ENCODE measurements around the gene SYNE4.

DNA sequence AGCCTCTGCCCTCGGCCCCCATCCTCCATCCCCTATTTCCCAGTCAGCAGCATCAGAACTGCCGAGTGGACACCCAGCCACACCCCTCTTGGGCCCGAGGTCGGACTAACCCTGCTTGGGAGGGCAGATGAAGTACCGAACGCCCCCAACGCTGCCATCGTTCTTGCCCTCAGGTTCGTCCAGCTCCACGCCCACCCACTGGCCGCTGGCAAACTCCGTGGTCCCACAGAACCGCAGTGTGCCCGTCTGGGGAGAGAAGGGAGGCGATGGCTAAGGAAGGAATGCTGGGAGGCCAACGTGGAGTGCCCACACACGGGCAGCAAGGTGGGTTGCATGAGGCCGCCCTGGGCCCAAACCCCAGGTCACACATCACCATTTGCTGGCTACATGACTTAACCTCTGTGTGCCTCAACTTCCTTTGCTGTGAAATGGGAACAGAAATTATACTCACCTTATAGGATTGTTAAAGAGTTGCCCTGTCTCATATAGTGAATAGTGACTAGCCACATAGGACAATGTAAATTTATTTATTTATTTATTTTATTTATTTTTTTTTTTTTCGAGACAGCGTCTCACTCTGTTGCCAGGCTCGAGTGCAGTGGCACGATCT lies 10.6 kb upstream of the SYNE4 start:
- no peak for TF ChIP-seq POLR2A (IDR thresholded peaks at IDR 0.05)
- TF ChIP-seq, protein P1, sequence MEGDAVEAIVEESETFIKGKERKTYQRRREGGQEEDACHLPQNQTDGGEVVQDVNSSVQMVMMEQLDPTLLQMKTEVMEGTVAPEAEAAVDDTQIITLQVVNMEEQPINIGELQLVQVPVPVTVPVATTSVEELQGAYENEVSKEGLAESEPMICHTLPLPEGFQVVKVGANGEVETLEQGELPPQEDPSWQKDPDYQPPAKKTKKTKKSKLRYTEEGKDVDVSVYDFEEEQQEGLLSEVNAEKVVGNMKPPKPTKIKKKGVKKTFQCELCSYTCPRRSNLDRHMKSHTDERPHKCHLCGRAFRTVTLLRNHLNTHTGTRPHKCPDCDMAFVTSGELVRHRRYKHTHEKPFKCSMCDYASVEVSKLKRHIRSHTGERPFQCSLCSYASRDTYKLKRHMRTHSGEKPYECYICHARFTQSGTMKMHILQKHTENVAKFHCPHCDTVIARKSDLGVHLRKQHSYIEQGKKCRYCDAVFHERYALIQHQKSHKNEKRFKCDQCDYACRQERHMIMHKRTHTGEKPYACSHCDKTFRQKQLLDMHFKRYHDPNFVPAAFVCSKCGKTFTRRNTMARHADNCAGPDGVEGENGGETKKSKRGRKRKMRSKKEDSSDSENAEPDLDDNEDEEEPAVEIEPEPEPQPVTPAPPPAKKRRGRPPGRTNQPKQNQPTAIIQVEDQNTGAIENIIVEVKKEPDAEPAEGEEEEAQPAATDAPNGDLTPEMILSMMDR (IDR thresholded peaks at IDR 0.05 in 4 of 5, conservative IDR thresholded peaks at IDR 0.05 in 1 of 5): no peak
